ENCODE data around the gene POLD2.
A peak's percentile ranks its signal among the peaks of the same experiment; 100 is the strongest.

The POLD2 gene

GRCh38 chr7:44113764-44114354 is 9.5 kb downstream of the POLD2 start:
- no peak for DNase-seq (ENCODE audit: low read depth)

- no peak for DNase-seq (ENCODE audit: low read depth)
Observed at GRCh38 chr7:44112997-44113763, 10.2 kb downstream of the POLD2 start.

GRCh38 chr7:44112231-44112996 is 10.9 kb downstream of the POLD2 start:
- DNase-seq (ENCODE audit: low read depth), result no peak

- no peak for DNase-seq (ENCODE audit: low read depth)
Observed at GRCh38 chr7:44111761-44112160, 11.6 kb downstream of the POLD2 start.

GRCh38 chr7:44110719-44111635 is 12.4 kb downstream of the POLD2 start:
- DNase-seq (ENCODE audit: low read depth), result no peak

GRCh38 chr7:44109991-44110390 is 13.4 kb downstream of the POLD2 start:
- DNase-seq (ENCODE audit: low read depth), result no peak

- no peak for DNase-seq (ENCODE audit: low read depth)
Observed at GRCh38 chr7:44108768-44109750, 14.3 kb downstream of the POLD2 start.

GRCh38 chr7:44107961-44108767 is 15.2 kb downstream of the POLD2 start:
- DNase-seq (ENCODE audit: low read depth), result no peak

GRCh38 chr7:44107116-44107960 is 16.0 kb downstream of the POLD2 start:
- DNase-seq (ENCODE audit: low read depth), result no peak

GRCh38 chr7:44106311-44107065 is 16.9 kb downstream of the POLD2 start:
- DNase-seq (ENCODE audit: low read depth), result no peak

GRCh38 chr7:44105832-44106231 is 17.5 kb downstream of the POLD2 start:
- DNase-seq (ENCODE audit: low read depth), result no peak

GRCh38 chr7:44104860-44105771 is 18.2 kb downstream of the POLD2 start:
- no peak for DNase-seq (ENCODE audit: low read depth)

- DNase-seq (ENCODE audit: low read depth), result peak; percentile 44
Observed at GRCh38 chr7:44103923-44104859, 19.2 kb downstream of the POLD2 start, which contains the start of gene AEBP1. AEBP1 (plus strand) TSS chr7:44104345; CDS start chr7:44104666, 321 bp downstream.

- no peak for DNase-seq (ENCODE audit: low read depth)
Observed at GRCh38 chr7:44103566-44103922, 19.8 kb downstream of the POLD2 start.

GRCh38 chr7:44102846-44103565 is 20.3 kb downstream of the POLD2 start:
- no peak for DNase-seq (ENCODE audit: low read depth)
